Ovary (tissue), 3 donors: ENCODE measurements around the gene GRIN3B.

Source experiments
- CTCF ChIP-seq, 3 donors: fragments of 450-650 bp in 2 of 3; fragments of 200-600 bp in 1 of 3; IDR thresholded peaks; one replicate each; pipeline versions ENCODE4 v1.5.1 to v1.8.0; 2016 to 2022; ENCODE audit warnings: antibody characterized with exemption in 3 of 3, mild to moderate bottlenecking in 1 of 3
- EP300 ChIP-seq: sonication (generic); formaldehyde crosslinking; IDR thresholded peaks from one replicate; pipeline ENCODE4 v1.6.1; 2017; ENCODE audit warnings: antibody characterized with exemption
- donor health status: DM: no; HTN: no; CAD: no.

GRCh38 chr19:974564-975257 lies 25.5 kb upstream of the GRIN3B start:
- no peak for TF ChIP-seq EP300
- no peak for TF ChIP-seq CTCF (IDR thresholded peaks at IDR 0.05)
